Stimulated activated CD4-positive, alpha-beta T cell treated with anti-CD3 and anti-CD28 coated beads, Interleukin-1b, Interleukin-23, amount 100 ng/mL, for 48 hours (primary cell): ENCODE results near the gene PTPRJ.
"Not testable (repeated sequence)": the region's sequence is repeated elsewhere in the genome, so short reads cannot be mapped to it uniquely, and the experiment has no call there.

Experiments
- DNase-seq: peaks from one replicate; pipeline ENCODE4 v3.0.0-alpha.2; 2020

PTPRJ gene

GRCh38 chr11:48125866-48126265 is 145.5 kb downstream of the PTPRJ start:
- no peak for DNase-seq

- DNase-seq, result no peak
Observed at GRCh38 chr11:48127521-48128183, 147.3 kb downstream of the PTPRJ start.

- DNase-seq, result no peak
Observed at GRCh38 chr11:48129697-48130395, 149.5 kb downstream of the PTPRJ start.

DNA sequence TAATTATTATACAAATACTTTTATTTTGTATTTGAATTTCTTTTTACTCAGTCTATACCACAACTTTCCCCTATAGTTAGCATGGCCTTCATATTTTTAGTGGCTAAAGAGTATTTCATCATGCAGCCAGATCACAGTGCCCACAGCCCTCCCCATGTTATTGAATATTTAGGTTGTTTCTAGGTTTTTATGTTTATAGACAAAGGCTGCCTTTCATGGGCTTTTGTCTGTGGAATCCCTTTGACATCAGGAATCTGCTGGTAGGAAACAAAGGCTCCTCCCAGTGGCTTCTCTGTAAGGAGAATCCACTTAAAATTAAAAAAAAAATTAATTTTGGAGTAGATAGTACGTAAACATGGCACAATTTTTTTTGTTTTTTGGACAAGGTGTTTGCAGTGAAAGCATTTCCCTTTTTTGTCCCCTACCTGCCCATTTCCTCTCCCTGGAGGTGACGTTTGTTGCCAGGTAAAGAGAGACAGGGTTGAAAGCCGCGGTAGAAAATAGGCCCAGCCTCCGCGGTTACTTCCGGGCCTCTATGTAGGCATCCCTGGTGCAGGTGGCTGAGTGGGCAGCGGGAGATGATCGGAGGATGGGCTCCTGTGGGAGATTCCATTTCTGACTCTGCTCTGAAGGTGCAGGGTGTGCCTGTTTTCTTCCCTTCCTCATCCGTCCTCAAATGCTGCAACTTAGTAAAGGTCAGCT is 154.0 kb downstream of the PTPRJ start:
- no peak for DNase-seq

DNA sequence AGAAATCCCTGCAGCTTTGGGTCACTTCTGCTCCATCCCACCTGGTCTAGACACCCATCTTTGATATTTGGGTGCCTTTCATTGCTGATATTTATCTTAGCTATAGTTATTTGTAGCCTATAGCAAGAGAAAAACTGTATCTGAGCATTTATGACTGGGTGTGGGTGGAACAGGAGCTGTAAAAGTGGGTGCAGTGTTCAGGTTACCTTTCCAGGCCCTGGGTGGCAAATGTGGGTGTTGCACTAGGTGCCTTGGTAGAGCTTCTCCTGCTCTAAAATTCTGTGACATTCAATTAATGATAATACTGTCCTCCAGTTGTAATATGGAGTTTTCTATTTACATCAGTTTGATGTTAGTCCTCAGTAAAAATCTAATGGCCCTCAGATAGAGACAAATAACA is 157.9 kb downstream of the PTPRJ start:
- DNase-seq, result no peak

GRCh38 chr11:48139896-48140295 is 159.5 kb downstream of the PTPRJ start:
- DNase-seq, result not testable (repeated sequence)

DNA sequence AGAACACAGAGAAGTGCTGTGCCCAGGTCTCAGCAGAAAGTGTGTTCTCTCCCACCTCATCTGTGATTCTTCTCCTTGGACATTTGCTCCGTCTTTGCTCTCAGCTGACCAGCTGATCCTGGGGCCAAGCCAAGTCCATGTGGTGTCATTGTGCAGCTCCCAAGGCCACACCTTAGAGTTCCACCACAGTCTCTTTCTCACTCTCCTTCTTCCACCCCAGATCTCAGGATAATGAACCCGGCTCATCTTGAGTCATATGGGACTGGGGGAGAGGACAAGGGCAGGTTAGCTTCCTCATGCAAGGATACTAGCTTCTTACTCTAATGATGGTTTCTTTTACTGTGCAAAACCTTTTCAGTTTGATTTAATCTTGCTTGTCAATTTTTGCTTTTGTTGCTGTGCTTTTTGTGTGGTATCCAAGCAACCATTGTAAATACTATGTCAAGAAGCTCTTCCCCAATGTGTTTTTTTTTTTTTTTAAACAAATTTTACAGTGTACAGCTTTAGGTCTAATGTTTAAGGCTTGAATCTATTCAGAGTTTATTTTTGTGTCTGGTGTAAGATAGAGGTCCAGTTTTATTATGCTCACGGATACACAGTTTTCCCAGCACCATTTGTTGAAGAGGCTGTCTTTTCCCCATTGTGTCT is 161.2 kb downstream of the PTPRJ start:
- DNase-seq, result no peak

DNA sequence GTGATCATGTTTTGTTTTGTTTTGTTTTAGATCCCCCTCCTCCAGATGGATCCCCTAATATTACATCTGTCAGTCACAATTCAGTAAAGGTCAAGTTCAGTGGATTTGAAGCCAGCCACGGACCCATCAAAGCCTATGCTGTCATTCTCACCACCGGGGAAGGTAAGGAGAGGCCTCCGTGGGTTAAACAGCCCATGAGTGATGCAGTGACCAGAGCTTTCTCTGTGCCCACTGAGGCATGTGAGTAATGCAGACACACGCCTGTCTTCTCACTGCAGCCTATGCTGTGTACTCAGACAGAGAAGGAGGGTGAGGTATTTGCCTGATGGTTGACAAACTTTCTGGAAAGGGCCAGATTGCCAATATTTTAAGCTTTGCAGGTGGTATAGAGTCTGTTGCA is 162.5 kb downstream of the PTPRJ start:
- DNase-seq, result no peak

DNA sequence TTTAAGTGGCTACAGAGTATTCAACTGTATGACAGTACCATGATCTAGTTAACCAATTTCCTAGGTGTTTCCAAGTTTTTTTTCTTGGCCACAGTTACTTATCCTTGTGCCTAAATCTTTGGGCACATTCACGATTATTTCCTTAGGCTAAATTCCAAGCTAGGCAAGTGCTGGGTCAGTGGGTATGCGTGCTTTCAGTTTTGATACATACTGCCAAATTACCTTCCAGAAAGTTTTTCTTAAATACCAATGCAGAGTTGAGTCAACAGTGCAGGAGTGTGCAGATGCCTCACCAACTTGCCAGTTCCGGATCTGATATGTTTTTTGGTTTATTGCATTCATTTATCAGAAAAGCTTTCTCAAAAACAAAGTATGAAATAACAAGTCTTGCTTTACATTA is 168.4 kb downstream of the PTPRJ start:
- DNase-seq, result no peak

GRCh38 chr11:48150213-48150612 is 169.9 kb downstream of the PTPRJ start:
- no peak for DNase-seq

GRCh38 chr11:48154151-48154550 is 173.8 kb downstream of the PTPRJ start:
- no peak for DNase-seq

GRCh38 chr11:48161951-48162884 is 181.9 kb downstream of the PTPRJ start:
- no peak for DNase-seq

DNA sequence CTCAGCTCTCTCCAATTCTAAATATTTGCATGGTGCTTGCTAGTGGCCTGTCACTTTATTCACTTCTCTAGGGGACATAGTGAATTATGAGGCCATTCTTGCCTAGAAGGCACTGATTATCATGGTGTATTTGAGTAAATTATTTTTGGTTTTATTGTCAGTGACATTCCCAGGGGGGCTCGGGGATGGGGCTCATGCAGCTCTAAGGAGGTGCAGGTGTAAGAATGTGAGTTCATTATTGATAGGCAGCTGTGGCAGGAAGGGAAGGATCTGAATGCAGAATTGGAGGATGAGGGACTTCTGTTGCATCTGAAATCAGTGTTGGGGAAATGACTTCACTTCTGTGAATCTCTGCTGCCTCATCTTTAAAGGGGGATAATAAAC is 182.5 kb downstream of the PTPRJ start:
- DNase-seq, result no peak

DNA sequence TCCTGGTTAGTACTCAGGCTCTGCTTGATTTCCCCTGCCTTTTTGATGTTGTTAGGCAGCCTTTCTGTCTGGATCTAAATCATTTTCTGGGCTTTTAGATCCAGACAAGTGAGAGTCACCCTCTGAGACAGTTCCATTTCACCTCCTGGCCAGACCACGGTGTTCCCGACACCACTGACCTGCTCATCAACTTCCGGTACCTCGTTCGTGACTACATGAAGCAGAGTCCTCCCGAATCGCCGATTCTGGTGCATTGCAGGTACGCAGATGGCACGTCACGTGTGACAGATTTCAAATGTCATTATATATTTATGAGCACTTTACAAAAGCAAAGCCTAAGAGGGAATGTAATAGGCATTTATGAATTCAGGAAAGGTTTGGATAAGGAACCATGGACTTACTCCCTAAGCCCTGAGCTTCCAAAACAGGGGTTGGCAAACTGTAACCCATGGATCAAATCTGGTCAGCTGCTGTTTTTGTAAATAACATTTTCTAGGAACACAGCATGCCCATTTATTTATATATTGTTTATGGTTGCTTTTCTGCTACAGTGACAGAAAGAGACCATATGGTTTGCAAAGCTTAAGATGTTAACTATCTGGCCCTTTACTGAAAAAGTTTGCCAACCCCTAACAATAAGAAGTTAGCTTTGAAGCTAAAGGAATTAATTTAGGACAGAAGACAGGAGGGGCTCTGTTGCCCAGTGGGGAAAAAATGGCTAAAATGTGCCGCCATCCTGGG is 183.2 kb downstream of the PTPRJ start:
- DNase-seq, result no peak

- no peak for DNase-seq
Observed at GRCh38 chr11:48164836-48165235, 184.5 kb downstream of the PTPRJ start.

- DNase-seq, result no peak
Observed at GRCh38 chr11:48165426-48165825, 185.1 kb downstream of the PTPRJ start.

DNA sequence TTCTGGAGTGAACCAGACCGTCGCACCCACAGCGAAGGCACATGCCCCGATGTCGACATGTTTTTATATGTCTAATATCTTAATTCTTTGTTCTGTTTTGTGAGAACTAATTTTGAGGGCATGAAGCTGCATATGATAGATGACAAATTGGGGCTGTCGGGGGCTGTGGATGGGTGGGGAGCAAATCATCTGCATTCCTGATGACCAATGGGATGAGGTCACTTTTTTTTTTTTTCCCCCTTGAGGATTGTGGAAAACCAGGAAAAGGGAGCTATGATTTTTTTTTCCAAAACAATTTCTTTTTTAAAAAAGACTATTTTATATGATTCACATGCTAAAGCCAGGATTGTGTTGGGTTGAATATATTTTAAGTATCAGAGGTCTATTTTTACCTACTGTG is 187.0 kb downstream of the PTPRJ start:
- no peak for DNase-seq

- no peak for DNase-seq
Observed at GRCh38 chr11:48168815-48169214, 188.5 kb downstream of the PTPRJ start.

DNA sequence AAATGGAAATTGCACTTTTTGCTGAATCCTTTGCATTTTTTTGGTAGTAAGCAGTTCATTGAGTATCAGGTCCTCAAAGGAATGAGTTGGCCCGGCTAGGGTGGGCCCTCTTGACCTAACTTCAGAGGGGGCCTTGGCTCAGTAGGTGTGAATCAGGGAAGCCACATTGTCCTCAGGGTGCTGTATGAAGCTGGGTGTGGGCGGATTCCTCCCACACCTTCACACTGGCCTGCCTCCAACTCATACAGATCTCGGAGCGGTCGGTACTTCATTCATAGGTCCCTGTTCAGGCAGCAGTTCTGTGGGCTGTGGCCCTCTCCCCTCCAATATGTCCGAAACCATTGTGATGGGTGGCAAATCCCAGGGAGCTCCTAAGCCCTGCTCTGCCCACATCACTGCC is 188.9 kb downstream of the PTPRJ start:
- no peak for DNase-seq

GRCh38 chr11:48169717-48170116 is 189.4 kb downstream of the PTPRJ start:
- DNase-seq, result no peak
